Measurements from ENCODE around the gene CCDC152. TPM values are rescaled to one million over a fixed set of nuclear protein-coding genes. Genes with fewer than 3 reads are reported as not detected.

CCDC152 gene
- total RNA-seq, 1 donor from 2014 or later = 0.78 TPM

- Histone ChIP-seq H3K27me3 (no peaks in the 10 kb centered on the region), H3K9me3 (no peaks in the 10 kb centered on the region), H3K27ac (no peak overlapping the region), H3K36me3 (no peaks in the 10 kb centered on the region), H3K4me3 (no peak overlapping the region), H3K4me1 (no peaks in the 10 kb centered on the region)
- DNase-seq (no peak), ATAC-seq (peak; percentile 45)
- TF ChIP-seq, protein P1, sequence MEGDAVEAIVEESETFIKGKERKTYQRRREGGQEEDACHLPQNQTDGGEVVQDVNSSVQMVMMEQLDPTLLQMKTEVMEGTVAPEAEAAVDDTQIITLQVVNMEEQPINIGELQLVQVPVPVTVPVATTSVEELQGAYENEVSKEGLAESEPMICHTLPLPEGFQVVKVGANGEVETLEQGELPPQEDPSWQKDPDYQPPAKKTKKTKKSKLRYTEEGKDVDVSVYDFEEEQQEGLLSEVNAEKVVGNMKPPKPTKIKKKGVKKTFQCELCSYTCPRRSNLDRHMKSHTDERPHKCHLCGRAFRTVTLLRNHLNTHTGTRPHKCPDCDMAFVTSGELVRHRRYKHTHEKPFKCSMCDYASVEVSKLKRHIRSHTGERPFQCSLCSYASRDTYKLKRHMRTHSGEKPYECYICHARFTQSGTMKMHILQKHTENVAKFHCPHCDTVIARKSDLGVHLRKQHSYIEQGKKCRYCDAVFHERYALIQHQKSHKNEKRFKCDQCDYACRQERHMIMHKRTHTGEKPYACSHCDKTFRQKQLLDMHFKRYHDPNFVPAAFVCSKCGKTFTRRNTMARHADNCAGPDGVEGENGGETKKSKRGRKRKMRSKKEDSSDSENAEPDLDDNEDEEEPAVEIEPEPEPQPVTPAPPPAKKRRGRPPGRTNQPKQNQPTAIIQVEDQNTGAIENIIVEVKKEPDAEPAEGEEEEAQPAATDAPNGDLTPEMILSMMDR (IDR thresholded peaks at IDR 0.05) = peak; percentile 60
- intact Hi-C loops (cut with DNase I) = no loop called here
Measured at GRCh38 chr5:42767491-42768105, 11.0 kb downstream of the CCDC152 start.

- no peaks in the 10 kb centered on the region for H3K4me1 ChIP-seq
- intact Hi-C loops (cut with DNase I) = no loop called here
Measured at GRCh38 chr5:42768106-42768504, 11.5 kb downstream of the CCDC152 start.

GRCh38 chr5:42770003-42770402 lies 13.4 kb downstream of the CCDC152 start:
- Histone ChIP-seq H3K9me3 (no peaks in the 10 kb centered on the region), H3K4me3 (no peak overlapping the region), H3K36me3 (no peaks in the 10 kb centered on the region), H3K27me3 (no peaks in the 10 kb centered on the region), H3K27ac (no peak overlapping the region), H3K4me1 (no peaks in the 10 kb centered on the region)
- TF ChIP-seq, protein P1 (IDR thresholded peaks at IDR 0.05) = no peak
- DNase-seq (no peak), ATAC-seq (no peak)
- intact Hi-C loops (cut with DNase I) = no loop called here

More at GRCh38 chr5:42768106-42768504, 11.5 kb downstream of the CCDC152 start:
- DNase-seq = no peak
- no peaks in the 10 kb centered on the region for H3K36me3 ChIP-seq
- H3K4me3 ChIP-seq = no peak overlapping the region
- H3K27ac ChIP-seq = no peak overlapping the region
- no peaks in the 10 kb centered on the region for H3K27me3 ChIP-seq
- no peaks in the 10 kb centered on the region for H3K9me3 ChIP-seq
- TF ChIP-seq, protein P1 (IDR thresholded peaks at IDR 0.05) = no peak
- no peak for ATAC-seq

- no peaks in the 10 kb centered on the region for H3K9me3 ChIP-seq
- peak overlapping the region; percentile 9 for H3K4me3 ChIP-seq
- no peaks in the 10 kb centered on the region for H3K27me3 ChIP-seq
- intact Hi-C loops (cut with DNase I) = no loop called here
- ATAC-seq (peak; percentile 46), DNase-seq (no peak)
- no peaks in the 10 kb centered on the region for H3K36me3 ChIP-seq
- no peak overlapping the region for H3K27ac ChIP-seq
- H3K4me1 ChIP-seq = no peaks in the 10 kb centered on the region
- TF ChIP-seq, protein P1 (IDR thresholded peaks at IDR 0.05) = no peak
Measured at GRCh38 chr5:42772265-42772993, 15.8 kb downstream of the CCDC152 start.

DNA sequence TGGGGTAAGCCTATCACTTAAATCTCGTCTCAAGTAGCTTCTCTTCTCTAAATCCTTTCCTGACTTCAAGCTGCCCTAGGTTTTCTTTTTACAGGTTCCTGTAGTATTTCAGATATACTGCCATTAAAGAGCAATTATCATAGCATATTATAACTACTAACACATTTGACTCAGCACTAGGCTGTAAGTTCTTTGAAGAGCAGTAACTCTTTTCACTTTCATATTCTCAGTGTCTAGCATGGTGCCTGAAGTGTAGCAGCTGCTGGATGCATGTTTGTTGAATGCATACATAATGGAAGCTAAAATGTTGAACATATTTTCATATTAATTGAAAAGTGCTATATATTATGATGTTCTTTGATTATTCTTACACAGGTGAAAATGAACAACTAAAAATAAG lies 22.5 kb downstream of the CCDC152 start:
- TF ChIP-seq, protein P1 (IDR thresholded peaks at IDR 0.05) = no peak
- H3K27me3 ChIP-seq = no peaks in the 10 kb centered on the region
- no peak overlapping the region for H3K4me3 ChIP-seq
- H3K27ac ChIP-seq = no peak overlapping the region
- intact Hi-C loops (cut with DNase I) = no loop called here
- H3K9me3 ChIP-seq = no peaks in the 10 kb centered on the region
- ATAC-seq = no peak
- DNase-seq = no peak
- H3K36me3 ChIP-seq = no peaks in the 10 kb centered on the region
- no peaks in the 10 kb centered on the region for H3K4me1 ChIP-seq

All from upper lobe of right lung (tissue), 1 donor.